Liver (tissue), 9 donors: Measurements from ENCODE around the gene PIKFYVE. TPM values are rescaled to one million over a fixed set of nuclear protein-coding genes. Genes with fewer than 3 reads are reported as not detected.

Experiments used
- DNase-seq: peaks from one replicate; pipeline ENCODE4 v3.0.0-alpha.2; 2017; ENCODE audit warnings: low spot score
- H3K27ac ChIP-seq, 2 donors: one replicate each; pipeline ENCODE4 v1.7.0; 2013; ENCODE audit warnings: inconsistent platforms in 2 of 2, low read length in 2 of 2, control low read depth in 1 of 2, low read depth in 1 of 2, mild to moderate bottlenecking in 1 of 2
- H3K27me3 ChIP-seq, 4 donors: one replicate each; pipeline versions ENCODE4 v1.6.1 to v1.7.0; 2013; ENCODE audit warnings: low read length in 3 of 4, inconsistent platforms in 1 of 4, mild to moderate bottlenecking in 1 of 4, moderate library complexity in 1 of 4; ENCODE audit not compliant: control insufficient read depth in 4 of 4, insufficient read depth in 4 of 4
- H3K36me3 ChIP-seq, 4 donors: one replicate each; pipeline versions ENCODE4 v1.6.1 to v1.7.0; 2013; ENCODE audit warnings: low read length in 3 of 4, mild to moderate bottlenecking in 3 of 4, low read depth in 1 of 4, moderate library complexity in 1 of 4; ENCODE audit not compliant: control insufficient read depth in 4 of 4, insufficient read depth in 3 of 4
- H3K4me1 ChIP-seq, 4 donors: one replicate each; pipeline versions ENCODE4 v1.6.1 to v1.7.0; 2013; ENCODE audit warnings: low read length in 3 of 4, mild to moderate bottlenecking in 3 of 4, moderate library complexity in 1 of 4; ENCODE audit not compliant: control insufficient read depth in 4 of 4, insufficient read depth in 4 of 4
- H3K4me3 ChIP-seq, 3 donors: one replicate each; pipeline versions ENCODE4 v1.6.1 to v1.7.0; 2013; ENCODE audit warnings: low read length in 3 of 3, control low read depth in 1 of 3, low read depth in 1 of 3, mild to moderate bottlenecking in 1 of 3
- H3K9ac ChIP-seq, 2 donors: one replicate each; pipeline ENCODE4 v1.7.0; 2013; ENCODE audit warnings: low read length in 2 of 2, mild to moderate bottlenecking in 2 of 2, moderate library complexity in 2 of 2, control low read depth in 1 of 2, low read depth in 1 of 2
- H3K9me3 ChIP-seq, 4 donors: one replicate each; pipeline versions ENCODE4 v1.6.1 to v1.7.0; 2013; ENCODE audit warnings: low read length in 3 of 4; ENCODE audit not compliant: control insufficient read depth in 4 of 4
- EGR1 ChIP-seq, 2 donors: IDR thresholded peaks; 2 replicates each; pipeline ENCODE4 v1.6.1; 2016 to 2018; ENCODE audit warnings: antibody characterized with exemption in 2 of 2, low read depth in 2 of 2
- FOXA2 ChIP-seq: IDR thresholded peaks from 2 replicates; pipeline ENCODE4 v1.6.1; 2016; ENCODE audit warnings: antibody characterized with exemption
- GABPA ChIP-seq, 2 donors: IDR thresholded peaks in 1 of 2; conservative IDR thresholded peaks in 1 of 2; 2 replicates each; pipeline ENCODE4 v1.6.1; 2016; ENCODE audit warnings: antibody characterized with exemption in 2 of 2, mild to moderate bottlenecking in 1 of 2, moderate library complexity in 1 of 2
- HNF4A ChIP-seq, 2 donors: conservative IDR thresholded peaks; 2 replicates each; pipeline ENCODE4 v1.6.1; 2016; ENCODE audit warnings: antibody characterized with exemption in 2 of 2, mild to moderate bottlenecking in 2 of 2
- JUND ChIP-seq, 2 donors: IDR thresholded peaks; 2 replicates each; pipeline ENCODE4 v1.6.1; 2016; ENCODE audit warnings: antibody characterized with exemption in 2 of 2
- NR2F2 ChIP-seq: IDR thresholded peaks from 2 replicates; pipeline ENCODE4 v1.6.1; 2016; ENCODE audit warnings: antibody characterized with exemption
- RAD21 ChIP-seq, 2 donors: IDR thresholded peaks; 2 replicates each; pipeline ENCODE4 v1.6.1; 2016; ENCODE audit warnings: antibody characterized with exemption in 2 of 2, mild to moderate bottlenecking in 2 of 2
- REST ChIP-seq: IDR thresholded peaks from 2 replicates; pipeline ENCODE4 v1.6.1; 2016; ENCODE audit warnings: antibody characterized with exemption, mild to moderate bottlenecking
- RXRA ChIP-seq, 2 donors: IDR thresholded peaks; 2 replicates each; pipeline ENCODE4 v1.6.1; 2017 to 2018; ENCODE audit warnings: antibody characterized with exemption in 2 of 2, mild to moderate bottlenecking in 1 of 2
- SP1 ChIP-seq: IDR thresholded peaks from 2 replicates; pipeline ENCODE4 v1.6.1; 2018; ENCODE audit warnings: antibody characterized with exemption, mild to moderate bottlenecking
- TAF1 ChIP-seq: conservative IDR thresholded peaks from 2 replicates; pipeline ENCODE4 v1.6.1; 2016; ENCODE audit warnings: antibody characterized with exemption, mild to moderate bottlenecking
- YY1 ChIP-seq: IDR thresholded peaks from 2 replicates; pipeline ENCODE4 v1.6.1; 2016; ENCODE audit warnings: antibody characterized with exemption, mild to moderate bottlenecking
- ZBTB33 ChIP-seq: IDR thresholded peaks from 2 replicates; pipeline ENCODE4 v1.6.1; 2016; ENCODE audit warnings: antibody characterized with exemption
- WGBS: extraction: QIAGEN DNeasy Blood & Tissue Kit; methylation state at CpG from one replicate; pipeline ENCODE4 v1.1.7; 2013; 5-methylcytosine and 5-hydroxymethylcytosine counted together
- polyA plus RNA-seq, 2 donors: library from polyadenylated mRNA; stranded (reverse) in 1 of 2; unstranded in 1 of 2; fragments of 200-250 nt in 1 of 2; fragments of >200 nt in 1 of 2; fragmentation: Nextera tagmentation in 1 of 2; extraction: Ambion mirVana in 1 of 2; gene quantifications; one replicate each; pipeline versions ENCODE4 v1.2.1 to v1.2.3, GENCODE V29; 2013 to 2015
- total RNA-seq, 2 donors: library from RNA; depleted of rRNA; stranded (reverse); fragments of >200 nt; gene quantifications; one replicate each; pipeline ENCODE4 v1.2.3, GENCODE V29; 2014
- TF ChIP-seq, protein P1 (sequence below): fragments of 150-350 bp; IDR thresholded peaks from 2 replicates; pipeline ENCODE4 v1.5.1; 2017; ENCODE audit warnings: improper control_type of control experiment, low read depth, low read length; ENCODE audit not compliant: missing input control
- TF ChIP-seq, protein P2 (sequence below): IDR thresholded peaks from 2 replicates; pipeline ENCODE4 v1.6.1; 2016; ENCODE audit warnings: antibody characterized with exemption
- donor health status: healthy.
- donor health status: healthy.
- donor health status: healthy.
- donor health status: healthy.
- donor health status: healthy.

Gene PIKFYVE
- total and polyA plus RNA-seq, 4 donors = 3.5 to 23.1 (median 9.1) TPM

DNA sequence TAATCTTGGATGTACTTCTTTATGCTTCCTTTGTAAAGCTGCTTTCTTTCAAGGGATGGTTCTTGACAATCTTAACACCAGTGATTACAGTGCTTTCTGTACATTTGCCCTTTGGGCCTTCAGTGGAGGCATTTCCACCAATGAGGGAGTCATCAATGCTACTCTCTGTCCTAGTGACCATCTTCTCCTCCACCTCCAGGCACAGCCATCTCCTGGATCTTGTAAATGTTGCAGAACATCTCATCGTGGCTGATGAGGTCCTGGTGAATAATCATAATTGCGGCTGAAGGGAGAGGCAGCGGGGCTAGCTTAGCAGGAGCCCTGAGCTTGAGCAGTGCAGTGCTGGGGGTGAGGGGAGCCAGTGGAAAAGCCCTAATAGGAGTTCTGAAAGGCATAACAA, 43.7 kb upstream of the PIKFYVE start:
- Histone ChIP-seq H3K9ac (no peak overlapping the region), H3K27ac (no peak overlapping the region), H3K4me3 (no peak overlapping the region), H3K4me1 (no peaks in the 10 kb centered on the region), H3K36me3 (no peaks in the 10 kb centered on the region), H3K27me3 (no peaks in the 10 kb centered on the region), H3K9me3 (no peaks in the 10 kb centered on the region)
- TF ChIP-seq, protein P1, sequence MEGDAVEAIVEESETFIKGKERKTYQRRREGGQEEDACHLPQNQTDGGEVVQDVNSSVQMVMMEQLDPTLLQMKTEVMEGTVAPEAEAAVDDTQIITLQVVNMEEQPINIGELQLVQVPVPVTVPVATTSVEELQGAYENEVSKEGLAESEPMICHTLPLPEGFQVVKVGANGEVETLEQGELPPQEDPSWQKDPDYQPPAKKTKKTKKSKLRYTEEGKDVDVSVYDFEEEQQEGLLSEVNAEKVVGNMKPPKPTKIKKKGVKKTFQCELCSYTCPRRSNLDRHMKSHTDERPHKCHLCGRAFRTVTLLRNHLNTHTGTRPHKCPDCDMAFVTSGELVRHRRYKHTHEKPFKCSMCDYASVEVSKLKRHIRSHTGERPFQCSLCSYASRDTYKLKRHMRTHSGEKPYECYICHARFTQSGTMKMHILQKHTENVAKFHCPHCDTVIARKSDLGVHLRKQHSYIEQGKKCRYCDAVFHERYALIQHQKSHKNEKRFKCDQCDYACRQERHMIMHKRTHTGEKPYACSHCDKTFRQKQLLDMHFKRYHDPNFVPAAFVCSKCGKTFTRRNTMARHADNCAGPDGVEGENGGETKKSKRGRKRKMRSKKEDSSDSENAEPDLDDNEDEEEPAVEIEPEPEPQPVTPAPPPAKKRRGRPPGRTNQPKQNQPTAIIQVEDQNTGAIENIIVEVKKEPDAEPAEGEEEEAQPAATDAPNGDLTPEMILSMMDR = no peak
- TF ChIP-seq EGR1 (IDR thresholded peaks at IDR 0.05; ENCODE audit: low read depth in 2 of 2) (no peak), HNF4A (conservative IDR thresholded peaks at IDR 0.05) (no peak), RAD21 (IDR thresholded peaks at IDR 0.05) (no peak), SP1 (no peak), RXRA (IDR thresholded peaks at IDR 0.05) (no peak), REST (no peak), JUND (IDR thresholded peaks at IDR 0.05) (no peak), ZBTB33 (no peak), GABPA (IDR thresholded peaks at IDR 0.05 in 1 of 2, conservative IDR thresholded peaks at IDR 0.05 in 1 of 2) (no peak), YY1 (no peak), TAF1 (no peak)
- TF ChIP-seq, protein P2, sequence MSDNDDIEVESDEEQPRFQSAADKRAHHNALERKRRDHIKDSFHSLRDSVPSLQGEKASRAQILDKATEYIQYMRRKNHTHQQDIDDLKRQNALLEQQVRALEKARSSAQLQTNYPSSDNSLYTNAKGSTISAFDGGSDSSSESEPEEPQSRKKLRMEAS = no peak
- DNase-seq = no peak
- 91% methylated on average over 3 of the region's 3 CpGs for WGBS

DNA sequence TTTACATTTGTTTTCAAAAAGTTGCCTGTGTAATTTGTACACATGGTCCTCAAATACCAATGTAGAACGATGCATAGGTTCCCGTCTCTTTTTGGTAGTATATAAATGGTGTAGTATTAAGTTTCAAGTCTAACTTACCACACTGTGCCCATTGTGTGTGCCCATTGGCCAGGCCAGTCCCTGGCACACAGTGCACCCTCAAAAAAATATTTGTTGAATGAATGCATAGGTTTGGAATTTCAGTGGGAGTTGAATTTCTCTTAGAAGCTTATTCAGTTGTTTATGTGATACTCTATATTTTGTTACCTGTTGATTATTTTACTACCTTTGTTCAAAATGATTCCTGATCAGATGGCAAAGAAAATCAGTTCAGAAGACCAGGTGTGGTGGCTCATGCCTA, 41.3 kb upstream of the PIKFYVE start:
- WGBS = 95% methylated on average over 2 of the region's 2 CpGs
- Histone ChIP-seq H3K4me3 (no peak overlapping the region), H3K27ac (no peak overlapping the region), H3K9ac (no peak overlapping the region), H3K36me3 (no peaks in the 10 kb centered on the region), H3K27me3 (no peaks in the 10 kb centered on the region), H3K4me1 (no peaks in the 10 kb centered on the region), H3K9me3 (no peaks in the 10 kb centered on the region)
- no peak for DNase-seq
- TF ChIP-seq RAD21 (IDR thresholded peaks at IDR 0.05) = no peak
- TF ChIP-seq HNF4A (conservative IDR thresholded peaks at IDR 0.05) = no peak
- TF ChIP-seq RXRA (IDR thresholded peaks at IDR 0.05) = no peak
- TF ChIP-seq GABPA (IDR thresholded peaks at IDR 0.05 in 1 of 2, conservative IDR thresholded peaks at IDR 0.05 in 1 of 2) = no peak
- TF ChIP-seq ZBTB33 = no peak
- TF ChIP-seq JUND (IDR thresholded peaks at IDR 0.05) = no peak
- TF ChIP-seq, protein P1 = no peak
- TF ChIP-seq SP1 = no peak
- no peak for TF ChIP-seq REST
- no peak for TF ChIP-seq NR2F2
- TF ChIP-seq YY1 = no peak
- no peak for TF ChIP-seq FOXA2
- TF ChIP-seq TAF1 = no peak
